ENCODE results near the gene PINLYP. TPM values are rescaled to one million over a fixed set of nuclear protein-coding genes. Genes with fewer than 3 reads are reported as not detected.

The PINLYP gene
- polyA plus RNA-seq, 3 donors = 0.83 to 1.3 (median 0.93) TPM

- peaks cover 0 to 2% (median 2%) of the 10 kb centered on the region in 3 donors for H3K27me3 Mint-ChIP-seq (ENCODE audit: low read depth in 3 of 3)
- no peak for DNase-seq
- H3K9me3 Mint-ChIP-seq = no peaks in the 10 kb centered on the region
- H3K79me2 ChIP-seq (ENCODE audit: insufficient read depth, low read length) = no peaks in the 10 kb centered on the region
- H3K27ac ChIP-seq (ENCODE audit: low read depth in 1 of 2, low read length in 2 of 2) = no peak overlapping the region
- no peak overlapping the region for H3K27ac Mint-ChIP-seq
- H3K36me3 Mint-ChIP-seq = peaks cover 65 to 90% of the 10 kb centered on the region in 2 donors
- H2AFZ ChIP-seq (ENCODE audit: insufficient read depth, low read depth, low read length, poor library complexity, severe bottlenecking) = no peak overlapping the region
- no peak overlapping the region for H3K4me3 Mint-ChIP-seq
- H3K4me2 ChIP-seq (replicated peaks; ENCODE audit: extremely low read depth, low read length, poor library complexity, severe bottlenecking) = no peak overlapping the region
- H3K4me3 ChIP-seq (replicated peaks in 1 of 3; ENCODE audit: low read depth in 2 of 3, low read length in 3 of 3) = no peak overlapping the region
- H3K9me3 ChIP-seq (replicated peaks in 1 of 2; ENCODE audit: control insufficient read depth in 1 of 2, insufficient read depth in 1 of 2, low read length in 2 of 2) = no peaks in the 10 kb centered on the region
- H4K20me1 ChIP-seq (ENCODE audit: insufficient read depth, low read length) = no peaks in the 10 kb centered on the region
- H3K4me1 ChIP-seq (ENCODE audit: control insufficient read depth in 1 of 2, insufficient read depth in 2 of 2, low read length in 2 of 2) = no peaks in the 10 kb centered on the region
- H3K4me1 Mint-ChIP-seq = no peaks in the 10 kb centered on the region
- WGBS (ENCODE audit: insufficient coverage) = 100% methylated on average over 1 of the region's 2 CpGs
- TF ChIP-seq CTCF (IDR thresholded peaks at IDR 0.05) = no peak
- intact Hi-C loops (cut with micrococcal nuclease) = no loop called here
- H3K36me3 ChIP-seq (replicated peaks in 1 of 2; ENCODE audit: control insufficient read depth in 1 of 2, insufficient read depth in 2 of 2, low read length in 2 of 2) = peaks cover 64 to 86% of the 10 kb centered on the region in 2 donors
- no peaks in the 10 kb centered on the region for H3K27me3 ChIP-seq (ENCODE audit: control insufficient read depth in 2 of 2, insufficient read depth in 2 of 2, low read length in 2 of 2)
- no peak overlapping the region for H3K9ac ChIP-seq (ENCODE audit: insufficient read depth, low read length, poor library complexity, severe bottlenecking)
These were observed 26.9 kb upstream of the PINLYP start for GRCh38 chr19:43548706-43549105.

- peaks cover 0 to 3% (median 2%) of the 10 kb centered on the region in 3 donors for H3K27me3 Mint-ChIP-seq (ENCODE audit: low read depth in 3 of 3)
- no peaks in the 10 kb centered on the region for H3K9me3 Mint-ChIP-seq
- H3K4me1 ChIP-seq (ENCODE audit: control insufficient read depth in 1 of 2, insufficient read depth in 2 of 2, low read length in 2 of 2) = no peaks in the 10 kb centered on the region
- H3K27ac Mint-ChIP-seq = peak overlapping the region in 4 of 7 donors; percentile 1 to 62 (median 24)
- H3K4me1 Mint-ChIP-seq = no peaks in the 10 kb centered on the region
- no peak overlapping the region for H3K4me3 ChIP-seq (replicated peaks in 1 of 3; ENCODE audit: low read depth in 2 of 3, low read length in 3 of 3)
- H3K36me3 ChIP-seq (replicated peaks in 1 of 2; ENCODE audit: control insufficient read depth in 1 of 2, insufficient read depth in 2 of 2, low read length in 2 of 2) = peaks cover 52 to 79% of the 10 kb centered on the region in 2 donors
- H2AFZ ChIP-seq (ENCODE audit: insufficient read depth, low read depth, low read length, poor library complexity, severe bottlenecking) = no peak overlapping the region
- H3K4me3 Mint-ChIP-seq = no peak overlapping the region
- H3K27ac ChIP-seq (ENCODE audit: low read depth in 1 of 2, low read length in 2 of 2) = no peak overlapping the region
- no peak overlapping the region for H3K9ac ChIP-seq (ENCODE audit: insufficient read depth, low read length, poor library complexity, severe bottlenecking)
- no peak for TF ChIP-seq CTCF (IDR thresholded peaks at IDR 0.05)
- no peak for DNase-seq
- no peaks in the 10 kb centered on the region for H3K9me3 ChIP-seq (replicated peaks in 1 of 2; ENCODE audit: control insufficient read depth in 1 of 2, insufficient read depth in 1 of 2, low read length in 2 of 2)
- intact Hi-C loops (cut with micrococcal nuclease) = no loop called here
- WGBS (ENCODE audit: insufficient coverage) = 95% methylated on average over 19 of the region's 23 CpGs
- H3K27me3 ChIP-seq (ENCODE audit: control insufficient read depth in 2 of 2, insufficient read depth in 2 of 2, low read length in 2 of 2) = no peaks in the 10 kb centered on the region
- no peaks in the 10 kb centered on the region for H4K20me1 ChIP-seq (ENCODE audit: insufficient read depth, low read length)
- no peak overlapping the region for H3K4me2 ChIP-seq (replicated peaks; ENCODE audit: extremely low read depth, low read length, poor library complexity, severe bottlenecking)
- peaks cover 63 to 82% of the 10 kb centered on the region in 2 donors for H3K36me3 Mint-ChIP-seq
- no peaks in the 10 kb centered on the region for H3K79me2 ChIP-seq (ENCODE audit: insufficient read depth, low read length)
These were observed 24.0 kb upstream of the PINLYP start for GRCh38 chr19:43551399-43552197.

All from CD14-positive monocyte (primary cell).